Esophagus muscularis mucosa (tissue), 4 donors: Measurements from ENCODE around the gene ASIP.

ENCODE experiments used
- EP300 ChIP-seq: sonication (generic); formaldehyde crosslinking; IDR thresholded peaks from one replicate; pipeline ENCODE4 v1.6.1; 2017; ENCODE audit warnings: antibody characterized with exemption
- POLR2A ChIP-seq: fragments of 450-650 bp; IDR thresholded peaks from one replicate; pipeline ENCODE4 v1.6.1; 2017; ENCODE audit warnings: antibody characterized with exemption, moderate library complexity, mild to moderate bottlenecking, low read depth
- POLR2AphosphoS5 ChIP-seq, 2 donors: sonication (generic); formaldehyde crosslinking; IDR thresholded peaks; one replicate each; pipeline ENCODE4 v1.6.1; 2017; ENCODE audit warnings: antibody characterized with exemption in 2 of 2
- TF ChIP-seq, protein P1 (sequence below), 3 experiments: fragments of 200-600 bp in 2 of 3; fragments of 450-650 bp in 1 of 3; sonication (generic) in 2 of 3; IDR thresholded peaks; one replicate each; pipeline ENCODE4 v1.5.1; 2017 to 2019; ENCODE audit warnings: antibody characterized with exemption in 3 of 3, mild to moderate bottlenecking in 2 of 3, moderate library complexity in 1 of 3

DNA sequence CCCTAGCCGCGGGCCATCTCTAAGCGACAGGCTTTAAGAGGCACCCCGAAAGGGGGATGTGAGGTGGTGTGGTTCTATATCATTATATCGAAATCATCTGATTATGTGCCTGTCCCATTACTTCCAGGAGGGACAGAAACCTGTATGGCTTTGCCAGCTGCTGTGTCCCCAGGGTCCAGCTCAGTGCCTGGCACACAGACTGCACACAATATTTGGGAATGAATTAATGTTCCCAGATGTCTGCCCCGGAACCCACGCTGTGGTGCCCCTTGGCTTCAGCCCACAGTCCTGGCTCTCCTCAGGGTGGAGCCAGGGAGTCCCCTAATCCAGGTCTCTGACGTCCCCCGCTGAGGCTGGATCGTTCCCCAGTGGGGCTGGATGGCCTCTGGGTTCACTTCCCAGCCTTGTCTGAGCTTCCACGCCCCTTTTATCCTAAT, 70.8 kb downstream of the ASIP start:
- no peak for TF ChIP-seq POLR2A
- TF ChIP-seq, protein P1, sequence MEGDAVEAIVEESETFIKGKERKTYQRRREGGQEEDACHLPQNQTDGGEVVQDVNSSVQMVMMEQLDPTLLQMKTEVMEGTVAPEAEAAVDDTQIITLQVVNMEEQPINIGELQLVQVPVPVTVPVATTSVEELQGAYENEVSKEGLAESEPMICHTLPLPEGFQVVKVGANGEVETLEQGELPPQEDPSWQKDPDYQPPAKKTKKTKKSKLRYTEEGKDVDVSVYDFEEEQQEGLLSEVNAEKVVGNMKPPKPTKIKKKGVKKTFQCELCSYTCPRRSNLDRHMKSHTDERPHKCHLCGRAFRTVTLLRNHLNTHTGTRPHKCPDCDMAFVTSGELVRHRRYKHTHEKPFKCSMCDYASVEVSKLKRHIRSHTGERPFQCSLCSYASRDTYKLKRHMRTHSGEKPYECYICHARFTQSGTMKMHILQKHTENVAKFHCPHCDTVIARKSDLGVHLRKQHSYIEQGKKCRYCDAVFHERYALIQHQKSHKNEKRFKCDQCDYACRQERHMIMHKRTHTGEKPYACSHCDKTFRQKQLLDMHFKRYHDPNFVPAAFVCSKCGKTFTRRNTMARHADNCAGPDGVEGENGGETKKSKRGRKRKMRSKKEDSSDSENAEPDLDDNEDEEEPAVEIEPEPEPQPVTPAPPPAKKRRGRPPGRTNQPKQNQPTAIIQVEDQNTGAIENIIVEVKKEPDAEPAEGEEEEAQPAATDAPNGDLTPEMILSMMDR (IDR thresholded peaks at IDR 0.05): no peak
- TF ChIP-seq EP300: no peak
- TF ChIP-seq POLR2AphosphoS5 (IDR thresholded peaks at IDR 0.05): no peak
